Spleen (tissue), 11 donors: ENCODE measurements around the gene CDX4. TPM values are rescaled to one million over a fixed set of nuclear protein-coding genes. Genes with fewer than 3 reads are reported as not detected.

Experiments
- DNase-seq: peaks from one replicate; pipeline ENCODE4 v3.0.0-alpha.2; 2020
- H3K27ac ChIP-seq, 8 donors: fragments of 200-600 bp; sonication (generic) in 7 of 8; 1 replicate in 4 of 8; 2 replicates in 4 of 8; pipeline versions ENCODE4 v1.5.0 to v1.8.0; 2016 to 2021; ENCODE audit warnings: inconsistent platforms in 4 of 8, mild to moderate bottlenecking in 4 of 8, moderate library complexity in 1 of 8
- H3K27me3 ChIP-seq, 7 donors: fragments of 200-600 bp; sonication (generic) in 6 of 7; replicated peaks in 1 of 7; 1 replicate in 4 of 7; 2 replicates in 3 of 7; pipeline versions ENCODE4 v1.5.0 to v1.8.0; 2016 to 2021; ENCODE audit warnings: inconsistent platforms in 3 of 7, mild to moderate bottlenecking in 1 of 7
- H3K36me3 ChIP-seq, 6 donors: fragments of 200-600 bp; sonication (generic) in 5 of 6; 1 replicate in 4 of 6; 2 replicates in 2 of 6; pipeline versions ENCODE4 v1.5.0 to v1.8.0; 2016 to 2021; ENCODE audit warnings: inconsistent platforms in 2 of 6
- H3K4me1 ChIP-seq, 6 donors: fragments of 200-600 bp; sonication (generic) in 5 of 6; 1 replicate in 3 of 6; 2 replicates in 3 of 6; pipeline versions ENCODE4 v1.5.0 to v1.8.0; 2016 to 2021; ENCODE audit warnings: inconsistent platforms in 3 of 6
- H3K4me3 ChIP-seq, 8 donors: fragments of 200-600 bp; sonication (generic) in 7 of 8; 1 replicate in 4 of 8; 2 replicates in 4 of 8; pipeline versions ENCODE4 v1.5.0 to v1.8.0; 2016 to 2021; ENCODE audit warnings: inconsistent platforms in 4 of 8, mild to moderate bottlenecking in 4 of 8, moderate library complexity in 2 of 8
- H3K9me3 ChIP-seq, 8 donors: fragments of 200-600 bp; sonication (generic) in 7 of 8; 1 replicate in 4 of 8; 2 replicates in 4 of 8; pipeline versions ENCODE4 v1.5.0 to v1.8.0; 2016 to 2021; ENCODE audit warnings: inconsistent platforms in 4 of 8
- CTCF ChIP-seq, 11 experiments: fragments of 200-600 bp in 7 of 11; fragments of 450-650 bp in 4 of 11; sonication (generic) in 4 of 11; IDR thresholded peaks in 8 of 11; conservative IDR thresholded peaks in 3 of 11; 1 replicate in 7 of 11; 2 replicates in 4 of 11; pipeline versions ENCODE4 v1.4.0 to v1.8.0; 2016 to 2021; ENCODE audit warnings: antibody characterized with exemption in 11 of 11, inconsistent platforms in 4 of 11, mild to moderate bottlenecking in 1 of 11
- POLR2A ChIP-seq, 3 donors: fragments of 450-650 bp; IDR thresholded peaks; one replicate each; pipeline ENCODE4 v1.5.1; 2017; ENCODE audit warnings: antibody characterized with exemption in 3 of 3, mild to moderate bottlenecking in 1 of 3
- POLR2AphosphoS5 ChIP-seq, 3 donors: sonication (generic); formaldehyde crosslinking; IDR thresholded peaks; one replicate each; pipeline ENCODE4 v1.5.1; 2017; ENCODE audit warnings: antibody characterized with exemption in 3 of 3
- WGBS, 5 donors: extraction: QIAGEN DNeasy Blood & Tissue Kit in 3 of 5; methylation state at CpG; one replicate each; pipeline versions ENCODE4 v1.1.5 to v1.1.7; 2013 to 2018; 5-methylcytosine and 5-hydroxymethylcytosine counted together
- intact Hi-C: fragments of 100-400 bp; cut with DNase I; formaldehyde crosslinking; loops from one replicate; pipeline ENCODE4 v1.15.0; 2023; ENCODE audit warnings: low total_unique reads
- polyA plus RNA-seq, 3 donors: library from polyadenylated mRNA; stranded (reverse); fragments of 200-250 nt; gene quantifications; one replicate each; pipeline ENCODE4 v1.2.1, GENCODE V29; 2013
- total RNA-seq, 7 donors: library from RNA; depleted of rRNA in 3 of 7; stranded (reverse); fragments of >200 nt in 3 of 7; fragmentation: NEBNext Ultra II Directional in 4 of 7; extraction: Animal tissue kit (Norgen Biotek cat#: 25700) in 4 of 7; gene quantifications; one replicate each; pipeline versions ENCODE4 v1.1.0 to v1.2.1, GENCODE V29; 2016 to 2021
- donor health status: healthy with polysubstance abuse.
- donor health status: DM: no; HTN: no; CAD: no; lungs with moderate emphysema.
- donor health status: DM: no; HTN: no; CAD: no.
- donor health status: Bipolar disorder and iron deficiency.
- donor health status: healthy.
- donor health status: DM: no; HTN: no; CAD: no.
- donor health status: DM: yes; HTN: yes; CAD: no.

CDX4 gene
- total and polyA plus RNA-seq, 10 donors: not detected

DNA sequence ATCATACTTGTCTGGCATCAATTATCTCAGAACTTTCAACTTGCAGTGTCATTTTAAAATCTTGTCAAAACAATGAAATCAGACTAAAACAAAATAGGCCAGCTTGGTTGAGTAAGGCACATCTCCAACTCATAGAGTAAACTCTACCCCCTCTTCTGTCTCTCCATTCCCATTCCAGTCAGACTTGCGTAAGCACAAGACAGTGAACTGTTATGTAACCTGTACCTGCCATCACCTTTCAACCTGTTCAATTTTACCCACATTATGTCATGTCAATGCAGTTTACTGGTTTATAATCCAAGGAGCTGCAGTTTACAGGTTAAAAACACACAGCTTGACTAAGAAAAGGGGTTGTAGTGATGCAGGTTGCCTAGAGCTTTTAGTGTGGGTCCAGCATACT is 8.3 kb downstream of the CDX4 start:
- intact Hi-C loops: no loop called here
- no peaks in the 10 kb centered on the region for H3K36me3 ChIP-seq
- no peak for DNase-seq
- H3K27ac ChIP-seq: no peak overlapping the region
- H3K9me3 ChIP-seq: no peaks in the 10 kb centered on the region
- H3K4me3 ChIP-seq: no peak overlapping the region
- H3K27me3 ChIP-seq: peaks cover 0 to 28% (median 0%) of the 10 kb centered on the region in 7 donors
- no peaks in the 10 kb centered on the region for H3K4me1 ChIP-seq
- no peak for TF ChIP-seq CTCF (IDR thresholded peaks at IDR 0.05 in 8 of 11, conservative IDR thresholded peaks at IDR 0.05 in 3 of 11)
- TF ChIP-seq POLR2A (IDR thresholded peaks at IDR 0.05): no peak
- no peak for TF ChIP-seq POLR2AphosphoS5 (IDR thresholded peaks at IDR 0.05)
- WGBS, 5 donors: 0 to 41% (median 0%) methylated on average over 1 of the region's 1 CpG

- Histone ChIP-seq H3K36me3 (no peaks in the 10 kb centered on the region), H3K9me3 (no peaks in the 10 kb centered on the region), H3K27me3 (peaks cover 0 to 11% (median 0%) of the 10 kb centered on the region in 7 donors), H3K4me1 (no peaks in the 10 kb centered on the region), H3K27ac (no peak overlapping the region), H3K4me3 (no peak overlapping the region)
- TF ChIP-seq CTCF (IDR thresholded peaks at IDR 0.05 in 8 of 11, conservative IDR thresholded peaks at IDR 0.05 in 3 of 11) (no peak), POLR2A (IDR thresholded peaks at IDR 0.05) (no peak), POLR2AphosphoS5 (IDR thresholded peaks at IDR 0.05) (no peak)
- no peak for DNase-seq
- intact Hi-C loops: no loop called here
Observed at GRCh38 chrX:73457306-73457705, 10.5 kb downstream of the CDX4 start.

DNA sequence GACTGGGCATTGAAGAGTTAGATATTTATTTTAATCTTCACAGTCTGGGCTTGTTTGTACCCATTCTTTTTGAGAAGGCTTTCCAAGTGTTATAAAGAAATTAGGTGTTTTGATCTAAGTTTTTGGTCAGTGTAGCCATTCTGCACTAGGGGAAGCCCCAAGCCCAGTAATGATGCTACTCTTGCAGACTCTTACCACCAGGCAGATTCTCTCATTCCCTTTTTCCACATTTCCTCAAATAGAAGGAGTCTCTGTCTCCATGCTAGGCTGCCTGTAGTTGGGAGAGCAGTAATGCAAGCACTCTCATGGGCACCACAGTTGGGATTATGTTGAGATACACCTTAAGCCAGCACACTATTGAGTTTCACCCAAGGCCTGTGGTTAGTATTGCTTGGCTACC is 21.5 kb downstream of the CDX4 start:
- TF ChIP-seq POLR2AphosphoS5 (IDR thresholded peaks at IDR 0.05) (no peak), POLR2A (IDR thresholded peaks at IDR 0.05) (no peak), CTCF (IDR thresholded peaks at IDR 0.05 in 8 of 11, conservative IDR thresholded peaks at IDR 0.05 in 3 of 11) (no peak)
- H3K27ac ChIP-seq: no peak overlapping the region

GRCh38 chrX:73478961-73479360 is 32.1 kb downstream of the CDX4 start:
- Histone ChIP-seq H3K36me3 (no peaks in the 10 kb centered on the region), H3K9me3 (peaks cover 0 to 12% (median 0%) of the 10 kb centered on the region in 8 donors), H3K27ac (no peak overlapping the region), H3K27me3 (peaks cover 0 to 7% (median 0%) of the 10 kb centered on the region in 7 donors), H3K4me1 (no peaks in the 10 kb centered on the region), H3K4me3 (no peak overlapping the region)
- no peak for DNase-seq
- WGBS, 5 donors: 83 to 99% (median 89%) methylated on average over 4 of the region's 4 CpGs
- intact Hi-C loops: no loop called here
- TF ChIP-seq POLR2AphosphoS5 (IDR thresholded peaks at IDR 0.05): no peak
- no peak for TF ChIP-seq CTCF (IDR thresholded peaks at IDR 0.05 in 8 of 11, conservative IDR thresholded peaks at IDR 0.05 in 3 of 11)
- TF ChIP-seq POLR2A (IDR thresholded peaks at IDR 0.05): no peak

More for the DNA sequence above, 21.5 kb downstream of the CDX4 start:
- intact Hi-C loops: no loop called here
- no peaks in the 10 kb centered on the region for H3K4me1 ChIP-seq
- no peaks in the 10 kb centered on the region for H3K36me3 ChIP-seq
- DNase-seq: no peak
- H3K27me3 ChIP-seq: peaks cover 0 to 3% (median 0%) of the 10 kb centered on the region in 7 donors
- no peak overlapping the region for H3K4me3 ChIP-seq
- H3K9me3 ChIP-seq: no peaks in the 10 kb centered on the region
